Measurements from ENCODE around the gene RASA2. TPM values are rescaled to one million over a fixed set of nuclear protein-coding genes. Genes with fewer than 3 reads are reported as not detected.

Gene RASA2
- total and polyA plus RNA-seq, 10 of the 15 experiments (the other 5 are each of a cell fraction or from before 2014, with no cell fraction given): 1.9 to 9.4 (median 7.2) TPM

DNA sequence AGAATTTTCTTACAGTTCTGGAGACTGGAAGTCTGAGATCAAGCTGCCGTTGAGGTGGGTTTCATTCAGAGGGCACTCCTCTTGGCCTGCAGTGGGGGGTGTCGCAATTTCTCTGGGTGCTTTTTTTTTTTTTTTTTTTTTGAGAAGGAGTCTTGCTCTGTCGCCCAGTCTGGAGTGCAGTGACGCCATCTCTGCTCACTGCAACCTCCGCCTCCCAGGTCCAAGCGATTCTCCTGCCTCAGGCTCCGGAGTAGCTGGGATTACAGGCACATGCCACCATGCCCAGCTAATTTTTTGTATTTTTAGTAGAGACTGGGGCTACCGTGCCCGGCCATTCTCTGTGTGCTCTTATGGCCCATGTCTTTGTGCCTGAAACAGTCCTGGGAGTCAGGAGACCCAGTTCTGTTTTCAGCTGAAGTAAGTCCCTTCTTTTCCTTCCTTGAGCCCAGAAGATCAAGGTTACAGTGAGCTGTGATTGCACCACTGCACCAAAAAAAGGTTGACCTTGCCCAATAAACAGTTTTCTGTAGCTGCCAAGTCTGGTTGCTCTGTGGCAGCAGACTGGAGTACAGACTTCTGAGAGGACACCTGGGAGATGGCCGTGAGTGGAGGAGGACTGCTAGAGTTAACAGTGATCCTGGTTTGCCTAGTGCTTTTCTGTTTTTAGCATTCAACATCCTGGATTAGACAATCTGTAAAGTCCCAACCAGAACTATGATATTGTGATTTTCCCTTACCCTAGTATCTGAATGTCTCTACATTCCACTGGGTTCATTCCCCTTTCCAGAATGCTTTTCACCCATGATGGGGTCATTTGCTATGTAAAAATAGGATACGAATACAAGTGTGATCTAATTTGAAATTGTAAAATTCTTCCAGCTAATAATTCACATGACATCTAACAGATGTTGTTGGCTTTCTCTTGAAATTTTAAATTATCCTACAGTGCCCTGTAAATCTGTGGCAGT is 174.7 kb downstream of the RASA2 start:
- ChIA-PET POLR2A (interaction anchor here (0.7 kb wide), 1 partner anchor 107 kb away, joined by 6 read pairs; no protein-coding TSS in a partner anchor), CTCF (interaction anchor here (1.3 kb wide), 1 partner anchor 16 kb away, joined by 3 read pairs; no protein-coding TSS in a partner anchor), RAD21 (ENCODE audit: unreplicated experiment) (no interaction called here), SMC1A (ENCODE audit: uncharacterized antibody, unreplicated experiment) (no interaction called here)
- no peak overlapping the region for H3K4me3 ChIP-seq
- no peaks in the 10 kb centered on the region for H3K9me3 ChIP-seq (replicated peaks; ENCODE audit: control insufficient read depth, insufficient read depth, low read length)
- no peak overlapping the region for H3K27ac ChIP-seq (ENCODE audit: control insufficient read depth, insufficient read depth)
- intact Hi-C loops (cut with micrococcal nuclease; ENCODE audit: unreplicated experiment): no loop called here
- DNase-seq (ENCODE audit: low read depth, low spot score) (no peak), FAIRE-seq (no peak), ATAC-seq (no peak)
- H3K4me2 ChIP-seq (ENCODE audit: control insufficient read depth, insufficient read depth): no peak overlapping the region
- no peak overlapping the region for H2AFZ ChIP-seq (ENCODE audit: control insufficient read depth, low read depth, low read length)
- BruUV-seq (replicated peaks): no TSS peak
- WGBS (ENCODE audit: insufficient coverage, insufficient replicate concordance, low lambda C conversion rate, missing lambda C conversion rate): 62% methylated on average over 10 of the region's 11 CpGs
- no peak overlapping the region for H3K9ac ChIP-seq (ENCODE audit: control insufficient read depth, insufficient read depth, low read length)
- H3K36me3 ChIP-seq (ENCODE audit: control insufficient read depth in 2 of 2, insufficient read depth in 2 of 2, low read length in 1 of 2): no peaks in the 10 kb centered on the region
- H4K20me1 ChIP-seq (ENCODE audit: control insufficient read depth, insufficient read depth): no peaks in the 10 kb centered on the region
- peaks cover 5 to 6% of the 10 kb centered on the region in 2 experiments; a peak in 2 of 4 replicates for H3K27me3 ChIP-seq (replicated peaks in 1 of 2; ENCODE audit: control insufficient read depth in 2 of 2, insufficient read depth in 2 of 2, low read length in 1 of 2)
- in situ Hi-C loops (cut with MboI): no loop called here
- H3K4me1 ChIP-seq (ENCODE audit: control insufficient read depth, insufficient read depth, low read length): no peaks in the 10 kb centered on the region
- no peaks in the 10 kb centered on the region for H3K79me2 ChIP-seq (ENCODE audit: control insufficient read depth, insufficient read depth, low read length)
- TF ChIP-seq ZBED1 (IDR thresholded peaks at IDR 0.05; ENCODE audit: borderline replicate concordance) (no peak), NFIC (IDR thresholded peaks at IDR 0.05; ENCODE audit: low read depth, low read length) (no peak), FOS (IDR thresholded peaks at IDR 0.05; ENCODE audit: borderline replicate concordance, extremely low read depth, insufficient read length) (no peak), STAT3 (IDR thresholded peaks at IDR 0.05; ENCODE audit: low read depth, low read length) (no peak), NBN (IDR thresholded peaks at IDR 0.05) (no peak), NRF1 (conservative IDR thresholded peaks at IDR 0.05; ENCODE audit: low read depth, low read length) (no peak), IKZF2 (IDR thresholded peaks at IDR 0.05) (no peak), SRF (IDR thresholded peaks at IDR 0.05; ENCODE audit: low read depth in 2 of 2, low read length in 2 of 2) (no peak), GABPA (IDR thresholded peaks at IDR 0.05; ENCODE audit: low read depth) (no peak)
- TF ChIP-seq, protein P1, sequence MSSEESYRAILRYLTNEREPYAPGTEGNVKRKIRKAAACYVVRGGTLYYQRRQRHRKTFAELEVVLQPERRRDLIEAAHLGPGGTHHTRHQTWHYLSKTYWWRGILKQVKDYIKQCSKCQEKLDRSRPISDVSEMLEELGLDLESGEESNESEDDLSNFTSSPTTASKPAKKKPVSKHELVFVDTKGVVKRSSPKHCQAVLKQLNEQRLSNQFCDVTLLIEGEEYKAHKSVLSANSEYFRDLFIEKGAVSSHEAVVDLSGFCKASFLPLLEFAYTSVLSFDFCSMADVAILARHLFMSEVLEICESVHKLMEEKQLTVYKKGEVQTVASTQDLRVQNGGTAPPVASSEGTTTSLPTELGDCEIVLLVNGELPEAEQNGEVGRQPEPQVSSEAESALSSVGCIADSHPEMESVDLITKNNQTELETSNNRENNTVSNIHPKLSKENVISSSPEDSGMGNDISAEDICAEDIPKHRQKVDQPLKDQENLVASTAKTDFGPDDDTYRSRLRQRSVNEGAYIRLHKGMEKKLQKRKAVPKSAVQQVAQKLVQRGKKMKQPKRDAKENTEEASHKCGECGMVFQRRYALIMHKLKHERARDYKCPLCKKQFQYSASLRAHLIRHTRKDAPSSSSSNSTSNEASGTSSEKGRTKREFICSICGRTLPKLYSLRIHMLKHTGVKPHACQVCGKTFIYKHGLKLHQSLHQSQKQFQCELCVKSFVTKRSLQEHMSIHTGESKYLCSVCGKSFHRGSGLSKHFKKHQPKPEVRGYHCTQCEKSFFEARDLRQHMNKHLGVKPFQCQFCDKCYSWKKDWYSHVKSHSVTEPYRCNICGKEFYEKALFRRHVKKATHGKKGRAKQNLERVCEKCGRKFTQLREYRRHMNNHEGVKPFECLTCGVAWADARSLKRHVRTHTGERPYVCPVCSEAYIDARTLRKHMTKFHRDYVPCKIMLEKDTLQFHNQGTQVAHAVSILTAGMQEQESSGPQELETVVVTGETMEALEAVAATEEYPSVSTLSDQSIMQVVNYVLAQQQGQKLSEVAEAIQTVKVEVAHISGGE (CRISPR knock-in tag; IDR thresholded peaks at IDR 0.05): no peak
- TF ChIP-seq, protein P2, sequence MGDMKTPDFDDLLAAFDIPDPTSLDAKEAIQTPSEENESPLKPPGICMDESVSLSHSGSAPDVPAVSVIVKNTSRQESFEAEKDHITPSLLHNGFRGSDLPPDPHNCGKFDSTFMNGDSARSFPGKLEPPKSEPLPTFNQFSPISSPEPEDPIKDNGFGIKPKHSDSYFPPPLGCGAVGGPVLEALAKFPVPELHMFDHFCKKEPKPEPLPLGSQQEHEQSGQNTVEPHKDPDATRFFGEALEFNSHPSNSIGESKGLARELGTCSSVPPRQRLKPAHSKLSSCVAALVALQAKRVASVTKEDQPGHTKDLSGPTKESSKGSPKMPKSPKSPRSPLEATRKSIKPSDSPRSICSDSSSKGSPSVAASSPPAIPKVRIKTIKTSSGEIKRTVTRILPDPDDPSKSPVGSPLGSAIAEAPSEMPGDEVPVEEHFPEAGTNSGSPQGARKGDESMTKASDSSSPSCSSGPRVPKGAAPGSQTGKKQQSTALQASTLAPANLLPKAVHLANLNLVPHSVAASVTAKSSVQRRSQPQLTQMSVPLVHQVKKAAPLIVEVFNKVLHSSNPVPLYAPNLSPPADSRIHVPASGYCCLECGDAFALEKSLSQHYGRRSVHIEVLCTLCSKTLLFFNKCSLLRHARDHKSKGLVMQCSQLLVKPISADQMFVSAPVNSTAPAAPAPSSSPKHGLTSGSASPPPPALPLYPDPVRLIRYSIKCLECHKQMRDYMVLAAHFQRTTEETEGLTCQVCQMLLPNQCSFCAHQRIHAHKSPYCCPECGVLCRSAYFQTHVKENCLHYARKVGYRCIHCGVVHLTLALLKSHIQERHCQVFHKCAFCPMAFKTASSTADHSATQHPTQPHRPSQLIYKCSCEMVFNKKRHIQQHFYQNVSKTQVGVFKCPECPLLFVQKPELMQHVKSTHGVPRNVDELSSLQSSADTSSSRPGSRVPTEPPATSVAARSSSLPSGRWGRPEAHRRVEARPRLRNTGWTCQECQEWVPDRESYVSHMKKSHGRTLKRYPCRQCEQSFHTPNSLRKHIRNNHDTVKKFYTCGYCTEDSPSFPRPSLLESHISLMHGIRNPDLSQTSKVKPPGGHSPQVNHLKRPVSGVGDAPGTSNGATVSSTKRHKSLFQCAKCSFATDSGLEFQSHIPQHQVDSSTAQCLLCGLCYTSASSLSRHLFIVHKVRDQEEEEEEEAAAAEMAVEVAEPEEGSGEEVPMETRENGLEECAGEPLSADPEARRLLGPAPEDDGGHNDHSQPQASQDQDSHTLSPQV (IDR thresholded peaks at IDR 0.05): no peak
- TF ChIP-seq, protein P3, sequence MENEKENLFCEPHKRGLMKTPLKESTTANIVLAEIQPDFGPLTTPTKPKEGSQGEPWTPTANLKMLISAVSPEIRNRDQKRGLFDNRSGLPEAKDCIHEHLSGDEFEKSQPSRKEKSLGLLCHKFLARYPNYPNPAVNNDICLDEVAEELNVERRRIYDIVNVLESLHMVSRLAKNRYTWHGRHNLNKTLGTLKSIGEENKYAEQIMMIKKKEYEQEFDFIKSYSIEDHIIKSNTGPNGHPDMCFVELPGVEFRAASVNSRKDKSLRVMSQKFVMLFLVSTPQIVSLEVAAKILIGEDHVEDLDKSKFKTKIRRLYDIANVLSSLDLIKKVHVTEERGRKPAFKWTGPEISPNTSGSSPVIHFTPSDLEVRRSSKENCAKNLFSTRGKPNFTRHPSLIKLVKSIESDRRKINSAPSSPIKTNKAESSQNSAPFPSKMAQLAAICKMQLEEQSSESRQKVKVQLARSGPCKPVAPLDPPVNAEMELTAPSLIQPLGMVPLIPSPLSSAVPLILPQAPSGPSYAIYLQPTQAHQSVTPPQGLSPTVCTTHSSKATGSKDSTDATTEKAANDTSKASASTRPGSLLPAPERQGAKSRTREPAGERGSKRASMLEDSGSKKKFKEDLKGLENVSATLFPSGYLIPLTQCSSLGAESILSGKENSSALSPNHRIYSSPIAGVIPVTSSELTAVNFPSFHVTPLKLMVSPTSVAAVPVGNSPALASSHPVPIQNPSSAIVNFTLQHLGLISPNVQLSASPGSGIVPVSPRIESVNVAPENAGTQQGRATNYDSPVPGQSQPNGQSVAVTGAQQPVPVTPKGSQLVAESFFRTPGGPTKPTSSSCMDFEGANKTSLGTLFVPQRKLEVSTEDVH (IDR thresholded peaks at IDR 0.05; ENCODE audit: low read depth, partially characterized antibody): no peak

Data from GM12878 (cell line).